ENCODE measurements around the gene NHEJ1.

DNA sequence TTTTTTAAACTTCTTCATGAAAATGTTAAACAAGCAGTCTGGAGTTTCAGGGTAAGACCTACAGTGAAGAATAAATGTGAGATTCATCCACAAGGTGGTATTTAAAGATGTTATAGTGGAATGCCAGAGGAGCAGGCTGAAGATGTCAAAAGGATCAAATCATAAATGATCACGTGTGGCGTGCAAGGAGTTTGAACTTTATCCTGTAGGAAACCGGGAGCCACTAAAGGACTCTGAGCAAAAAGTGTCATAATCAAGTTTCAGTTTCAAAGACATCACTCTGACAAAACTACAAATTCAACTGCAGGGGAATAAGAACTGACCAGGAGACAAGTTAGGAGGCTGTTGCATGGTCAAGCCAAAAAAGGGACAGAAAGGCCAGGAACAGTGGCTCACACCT lies 19.9 kb downstream of the NHEJ1 start:
- TF ChIP-seq, protein P1, sequence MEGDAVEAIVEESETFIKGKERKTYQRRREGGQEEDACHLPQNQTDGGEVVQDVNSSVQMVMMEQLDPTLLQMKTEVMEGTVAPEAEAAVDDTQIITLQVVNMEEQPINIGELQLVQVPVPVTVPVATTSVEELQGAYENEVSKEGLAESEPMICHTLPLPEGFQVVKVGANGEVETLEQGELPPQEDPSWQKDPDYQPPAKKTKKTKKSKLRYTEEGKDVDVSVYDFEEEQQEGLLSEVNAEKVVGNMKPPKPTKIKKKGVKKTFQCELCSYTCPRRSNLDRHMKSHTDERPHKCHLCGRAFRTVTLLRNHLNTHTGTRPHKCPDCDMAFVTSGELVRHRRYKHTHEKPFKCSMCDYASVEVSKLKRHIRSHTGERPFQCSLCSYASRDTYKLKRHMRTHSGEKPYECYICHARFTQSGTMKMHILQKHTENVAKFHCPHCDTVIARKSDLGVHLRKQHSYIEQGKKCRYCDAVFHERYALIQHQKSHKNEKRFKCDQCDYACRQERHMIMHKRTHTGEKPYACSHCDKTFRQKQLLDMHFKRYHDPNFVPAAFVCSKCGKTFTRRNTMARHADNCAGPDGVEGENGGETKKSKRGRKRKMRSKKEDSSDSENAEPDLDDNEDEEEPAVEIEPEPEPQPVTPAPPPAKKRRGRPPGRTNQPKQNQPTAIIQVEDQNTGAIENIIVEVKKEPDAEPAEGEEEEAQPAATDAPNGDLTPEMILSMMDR (IDR thresholded peaks at IDR 0.05): no peak
- no peak for TF ChIP-seq POLR2A (IDR thresholded peaks at IDR 0.05)
